Parathyroid adenoma (tissue), 2 donors: ENCODE data around the gene FAM50A.

Experiments used
- H2AFZ ChIP-seq: fragments of 300-600 bp; sonication (generic); one replicate; pipeline ENCODE4 v1.7.0; 2017; ENCODE audit warnings: antibody characterized with exemption, mild to moderate bottlenecking
- H3K27ac ChIP-seq: fragments of 300-600 bp; sonication (generic); one replicate; pipeline ENCODE4 v1.7.0; 2017
- H3K27me3 ChIP-seq: fragments of 300-600 bp; sonication (generic); one replicate; pipeline ENCODE4 v1.7.0; 2017; ENCODE audit warnings: low read length; ENCODE audit not compliant: control insufficient read depth, insufficient read depth
- H3K36me3 ChIP-seq: fragments of 300-600 bp; sonication (generic); one replicate; pipeline ENCODE4 v1.7.0; 2017; ENCODE audit warnings: low read length; ENCODE audit not compliant: control insufficient read depth, insufficient read depth
- H3K4me1 ChIP-seq: fragments of 300-600 bp; sonication (generic); one replicate; pipeline ENCODE4 v1.7.0; 2017; ENCODE audit warnings: control low read depth
- H3K4me2 ChIP-seq: fragments of 300-600 bp; sonication (generic); one replicate; pipeline ENCODE4 v1.7.0; 2017; ENCODE audit warnings: low read length
- H3K4me3 ChIP-seq: fragments of 300-600 bp; sonication (generic); one replicate; pipeline ENCODE4 v1.7.0; 2017; ENCODE audit warnings: low read depth, low read length
- H3K79me2 ChIP-seq: fragments of 300-600 bp; sonication (generic); one replicate; pipeline ENCODE4 v1.7.0; 2017; ENCODE audit warnings: control low read depth
- H3K9ac ChIP-seq: fragments of 300-600 bp; sonication (generic); one replicate; pipeline ENCODE4 v1.7.0; 2017; ENCODE audit warnings: mild to moderate bottlenecking
- H3K9me3 ChIP-seq: fragments of 300-600 bp; sonication (generic); one replicate; pipeline ENCODE4 v1.7.0; 2017; ENCODE audit warnings: low read length; ENCODE audit not compliant: control insufficient read depth
- CTCF ChIP-seq: fragments of 300-600 bp; sonication (generic); IDR thresholded peaks from one replicate; pipeline ENCODE4 v1.7.0; 2017; ENCODE audit warnings: antibody characterized with exemption, mild to moderate bottlenecking
- donor health status: primary hyperparathyroidism.

Gene FAM50A

DNA sequence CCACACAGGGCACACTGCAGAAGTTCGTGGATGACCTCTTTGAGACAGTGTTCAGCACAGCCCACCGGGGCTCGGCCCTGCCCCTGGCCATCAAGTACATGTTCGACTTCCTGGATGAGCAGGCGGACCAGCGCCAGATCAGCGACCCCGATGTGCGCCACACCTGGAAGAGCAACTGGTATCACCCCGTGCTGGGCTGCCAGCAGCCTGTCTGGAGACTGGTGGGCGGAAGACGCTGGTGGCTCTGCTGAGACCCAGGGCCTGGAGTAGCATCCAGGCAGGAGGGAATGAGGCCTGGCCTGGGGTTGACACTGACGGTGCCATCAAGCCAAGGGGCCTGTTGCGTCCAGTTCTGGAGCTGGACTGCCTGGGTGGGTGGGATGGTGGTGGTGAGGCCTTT, 26.5 kb downstream of the FAM50A start:
- no peak for TF ChIP-seq CTCF
- no peak overlapping the region for H3K4me2 ChIP-seq
- H3K9ac ChIP-seq = no peak overlapping the region
- no peak overlapping the region for H3K27ac ChIP-seq
- no peaks in the 10 kb centered on the region for H3K9me3 ChIP-seq
- H3K79me2 ChIP-seq = no peaks in the 10 kb centered on the region
- H3K36me3 ChIP-seq = no peaks in the 10 kb centered on the region
- no peaks in the 10 kb centered on the region for H3K4me1 ChIP-seq
- no peaks in the 10 kb centered on the region for H3K27me3 ChIP-seq
- no peak overlapping the region for H2AFZ ChIP-seq
- no peak overlapping the region for H3K4me3 ChIP-seq

- H2AFZ ChIP-seq = no peak overlapping the region
- no peaks in the 10 kb centered on the region for H3K36me3 ChIP-seq
- no peaks in the 10 kb centered on the region for H3K9me3 ChIP-seq
- no peak overlapping the region for H3K9ac ChIP-seq
- no peaks in the 10 kb centered on the region for H3K27me3 ChIP-seq
- no peak for TF ChIP-seq CTCF
- H3K27ac ChIP-seq = no peak overlapping the region
- no peaks in the 10 kb centered on the region for H3K79me2 ChIP-seq
- no peak overlapping the region for H3K4me3 ChIP-seq
- H3K4me2 ChIP-seq = no peak overlapping the region
- H3K4me1 ChIP-seq = no peaks in the 10 kb centered on the region
Observed at GRCh38 chrX:154470914-154471568, 27.1 kb downstream of the FAM50A start.

GRCh38 chrX:154471839-154472684, 28.1 kb downstream of the FAM50A start:
- Histone ChIP-seq H3K4me1 (no peaks in the 10 kb centered on the region), H3K4me2 (no peak overlapping the region), H2AFZ (no peak overlapping the region), H3K9me3 (no peaks in the 10 kb centered on the region), H3K9ac (no peak overlapping the region), H3K27me3 (no peaks in the 10 kb centered on the region), H3K4me3 (no peak overlapping the region), H3K27ac (no peak overlapping the region), H3K36me3 (no peaks in the 10 kb centered on the region), H3K79me2 (no peaks in the 10 kb centered on the region)
- TF ChIP-seq CTCF = no peak

DNA sequence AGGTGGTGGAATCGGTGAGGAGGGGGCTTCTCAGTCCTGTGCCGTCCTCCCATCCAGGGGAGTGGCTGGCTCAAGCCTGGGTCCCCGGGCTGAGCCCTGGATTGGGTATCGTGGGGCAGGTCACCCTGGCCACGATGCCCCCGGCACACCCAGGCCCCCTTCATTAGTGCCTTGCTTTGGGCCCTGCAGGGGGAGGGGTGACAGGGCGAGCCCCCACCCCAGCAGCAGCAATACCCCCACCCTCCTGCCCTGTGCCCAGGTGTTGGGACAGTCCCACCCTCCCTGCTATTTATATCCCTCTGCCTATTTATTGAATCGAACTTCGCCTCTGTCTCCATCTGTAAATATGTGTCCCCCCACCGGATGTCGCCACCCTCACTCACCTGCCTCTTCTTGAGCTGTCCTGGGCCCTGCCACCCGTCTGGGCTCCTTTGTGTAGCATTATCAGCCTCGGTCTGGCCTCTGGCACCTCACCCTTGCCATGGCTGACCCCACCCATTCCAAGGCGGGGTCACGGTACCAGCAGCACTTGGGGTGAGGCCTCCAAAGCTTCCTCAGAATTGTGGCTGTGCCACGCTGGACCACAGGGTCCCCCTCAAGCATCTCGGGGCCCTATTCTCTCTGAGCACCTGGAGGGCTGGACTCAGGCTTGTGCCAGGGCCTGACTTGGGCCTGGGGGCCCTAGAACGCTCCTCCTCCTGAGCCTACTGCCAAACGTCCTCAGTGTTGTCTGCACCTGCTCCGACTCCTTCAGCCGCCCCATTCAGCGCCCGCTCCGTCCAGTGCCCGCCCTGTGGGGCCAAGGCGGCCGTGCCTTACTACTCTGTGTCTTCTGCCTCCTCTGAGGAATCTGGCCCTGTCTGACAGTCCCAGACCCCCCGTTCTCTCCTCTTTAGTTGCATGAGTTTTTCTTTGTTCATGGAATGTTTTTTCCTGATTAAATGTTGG, 29.0 kb downstream of the FAM50A start:
- Histone ChIP-seq H3K4me1 (no peaks in the 10 kb centered on the region), H2AFZ (no peak overlapping the region), H3K4me3 (no peak overlapping the region), H3K4me2 (no peak overlapping the region), H3K27ac (no peak overlapping the region), H3K27me3 (no peaks in the 10 kb centered on the region), H3K9ac (no peak overlapping the region), H3K36me3 (no peaks in the 10 kb centered on the region), H3K9me3 (no peaks in the 10 kb centered on the region), H3K79me2 (no peaks in the 10 kb centered on the region)
- no peak for TF ChIP-seq CTCF
